HepG2 (cell line): ENCODE results near the gene TUBB4B. TPM values are rescaled to one million over a fixed set of nuclear protein-coding genes. Genes with fewer than 3 reads are reported as not detected.

Source experiments
- ASH2L ChIP-seq: fragments of 300-600, 200-600 bp; sonication (generic); IDR thresholded peaks from 2 replicates; pipeline ENCODE4 v1.7.0; 2017; ENCODE audit warnings: low read depth, mild to moderate bottlenecking, moderate library complexity, mixed read lengths, low read length; ENCODE audit not compliant: insufficient read length
- FOXA3 ChIP-seq: IDR thresholded peaks from 2 replicates; pipeline ENCODE4 v1.6.1; 2016; ENCODE audit warnings: missing genetic modification reagents, missing compliant biosample characterization
- GATAD1 ChIP-seq: IDR thresholded peaks from 2 replicates; pipeline ENCODE4 v1.6.1; 2016; ENCODE audit warnings: missing genetic modification reagents, missing compliant biosample characterization
- KAT8 ChIP-seq: IDR thresholded peaks from 2 replicates; pipeline ENCODE4 v1.6.1; 2016; ENCODE audit warnings: missing genetic modification reagents, missing compliant biosample characterization
- REL ChIP-seq: sonication (generic); formaldehyde crosslinking; conservative IDR thresholded peaks from 2 replicates; pipeline ENCODE4 v1.8.0; 2022; ENCODE audit warnings: mild to moderate bottlenecking, missing genetic modification reagents, moderate library complexity
- RELA ChIP-seq: sonication (generic); formaldehyde crosslinking; IDR thresholded peaks from 2 replicates; pipeline ENCODE4 v1.4.0; 2020; ENCODE audit warnings: missing genetic modification reagents
- ZBTB7A ChIP-seq: sonication (generic); formaldehyde crosslinking; IDR thresholded peaks from 2 replicates; pipeline ENCODE4 v1.8.0; 2022; ENCODE audit warnings: mild to moderate bottlenecking, missing genetic modification reagents
- ZBTB8A ChIP-seq: sonication (generic); formaldehyde crosslinking; IDR thresholded peaks from 2 replicates; pipeline ENCODE4 v1.4.0; 2020; ENCODE audit warnings: mild to moderate bottlenecking, low read depth, missing genetic modification reagents, borderline replicate concordance
- polyA plus RNA-seq, 8 experiments: library from polyadenylated mRNA; depleted of rRNA in 3 of 8; stranded (reverse) in 7 of 8; unstranded in 1 of 8; fragments of >200 nt; fragmentation: Illumina TruSeq in 4 of 8; extraction: Trizol in 4 of 8; gene quantifications; 2 replicates each; pipeline versions ENCODE4 v1.2.1 to v1.2.3, GENCODE V29; 2011 to 2016; ENCODE audit warnings: low read depth in 4 of 8, missing spikeins in 1 of 8, mixed read lengths in 1 of 8; ENCODE audit not compliant: insufficient read depth in 1 of 8
- total RNA-seq, 5 experiments: library from RNA; depleted of rRNA; stranded (reverse); fragments of >200 nt; fragmentation: Illumina TruSeq; extraction: Trizol; gene quantifications; 2 replicates each; pipeline ENCODE4 v1.2.3, GENCODE V29; 2016; ENCODE audit warnings: low read depth in 1 of 5
- TF ChIP-seq, protein P1 (sequence below): sonication (generic); formaldehyde crosslinking; IDR thresholded peaks from 2 replicates; pipeline ENCODE4 v1.9.0; 2022; ENCODE audit warnings: missing genetic modification reagents, mild to moderate bottlenecking, borderline replicate concordance
- TF ChIP-seq, protein P2 (sequence below): sonication (generic); formaldehyde crosslinking; IDR thresholded peaks from 2 replicates; pipeline ENCODE4 v1.8.1; 2022; ENCODE audit warnings: low read depth, mild to moderate bottlenecking, missing genetic modification reagents
- TF ChIP-seq, protein P3 (sequence below): sonication (generic); formaldehyde crosslinking; IDR thresholded peaks from 2 replicates; pipeline ENCODE4 v1.5.0; 2020; ENCODE audit warnings: missing genetic modification reagents

Gene TUBB4B
- total and polyA plus RNA-seq, 2 of the 13 experiments (the other 11 are each of a cell fraction or from before 2014, with no cell fraction given): 182 to 412 TPM

DNA sequence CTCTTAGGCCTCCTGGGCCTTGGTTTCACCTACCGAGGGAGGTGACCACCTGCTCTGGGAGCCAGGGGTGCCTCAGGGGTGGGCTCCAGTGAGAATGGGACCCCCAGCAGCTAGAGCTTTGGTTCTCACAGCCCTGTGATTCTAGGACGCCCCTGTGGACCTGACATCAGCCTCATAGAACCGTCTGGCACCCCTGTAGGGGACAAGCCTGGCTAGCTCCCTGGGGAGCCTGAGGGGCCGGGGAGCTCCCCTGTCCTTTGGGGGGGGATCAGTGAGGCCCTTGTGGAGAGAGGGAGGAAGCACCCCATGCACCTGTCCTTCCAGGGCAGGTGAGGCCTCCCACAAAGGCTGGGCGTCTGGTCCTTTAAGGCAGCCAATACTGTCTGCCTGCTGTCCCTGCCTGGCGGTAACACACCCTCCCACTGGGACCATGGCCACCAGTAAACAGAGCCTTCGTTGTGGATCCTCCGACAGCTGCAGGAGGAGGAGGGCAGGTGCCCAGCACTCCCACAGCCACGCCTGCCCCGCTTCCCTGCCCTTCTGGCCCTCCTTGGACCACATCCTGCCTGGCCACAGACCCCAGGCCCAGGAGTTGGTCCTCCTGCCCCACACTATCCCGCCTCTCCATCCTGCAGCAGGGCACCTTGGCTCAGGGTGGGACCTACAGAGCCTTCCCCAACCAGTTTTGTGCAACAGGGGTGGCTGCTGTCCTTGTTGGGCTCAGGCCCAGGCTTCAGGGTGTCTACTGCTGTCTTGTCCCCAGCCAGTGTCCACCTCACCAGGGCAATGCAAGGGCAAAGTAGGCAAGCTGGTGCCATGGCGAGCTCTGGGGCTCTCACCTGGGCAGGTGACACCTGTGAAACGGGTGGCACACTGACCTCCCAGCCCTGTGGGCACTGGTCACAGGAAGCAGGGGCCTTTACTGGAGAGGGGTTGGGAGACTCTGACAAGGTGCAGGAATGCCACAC is 3.0 kb upstream of the TUBB4B start (continued):
- TF ChIP-seq, protein P1, sequence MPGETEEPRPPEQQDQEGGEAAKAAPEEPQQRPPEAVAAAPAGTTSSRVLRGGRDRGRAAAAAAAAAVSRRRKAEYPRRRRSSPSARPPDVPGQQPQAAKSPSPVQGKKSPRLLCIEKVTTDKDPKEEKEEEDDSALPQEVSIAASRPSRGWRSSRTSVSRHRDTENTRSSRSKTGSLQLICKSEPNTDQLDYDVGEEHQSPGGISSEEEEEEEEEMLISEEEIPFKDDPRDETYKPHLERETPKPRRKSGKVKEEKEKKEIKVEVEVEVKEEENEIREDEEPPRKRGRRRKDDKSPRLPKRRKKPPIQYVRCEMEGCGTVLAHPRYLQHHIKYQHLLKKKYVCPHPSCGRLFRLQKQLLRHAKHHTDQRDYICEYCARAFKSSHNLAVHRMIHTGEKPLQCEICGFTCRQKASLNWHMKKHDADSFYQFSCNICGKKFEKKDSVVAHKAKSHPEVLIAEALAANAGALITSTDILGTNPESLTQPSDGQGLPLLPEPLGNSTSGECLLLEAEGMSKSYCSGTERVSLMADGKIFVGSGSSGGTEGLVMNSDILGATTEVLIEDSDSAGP: peak; percentile 96
- TF ChIP-seq FOXA3: no peak
- 0 out of 2 replicates have a peak, but pooled peaks have one; percentile 11 for TF ChIP-seq KAT8 (CRISPR knock-in tag)
- TF ChIP-seq, protein P2, sequence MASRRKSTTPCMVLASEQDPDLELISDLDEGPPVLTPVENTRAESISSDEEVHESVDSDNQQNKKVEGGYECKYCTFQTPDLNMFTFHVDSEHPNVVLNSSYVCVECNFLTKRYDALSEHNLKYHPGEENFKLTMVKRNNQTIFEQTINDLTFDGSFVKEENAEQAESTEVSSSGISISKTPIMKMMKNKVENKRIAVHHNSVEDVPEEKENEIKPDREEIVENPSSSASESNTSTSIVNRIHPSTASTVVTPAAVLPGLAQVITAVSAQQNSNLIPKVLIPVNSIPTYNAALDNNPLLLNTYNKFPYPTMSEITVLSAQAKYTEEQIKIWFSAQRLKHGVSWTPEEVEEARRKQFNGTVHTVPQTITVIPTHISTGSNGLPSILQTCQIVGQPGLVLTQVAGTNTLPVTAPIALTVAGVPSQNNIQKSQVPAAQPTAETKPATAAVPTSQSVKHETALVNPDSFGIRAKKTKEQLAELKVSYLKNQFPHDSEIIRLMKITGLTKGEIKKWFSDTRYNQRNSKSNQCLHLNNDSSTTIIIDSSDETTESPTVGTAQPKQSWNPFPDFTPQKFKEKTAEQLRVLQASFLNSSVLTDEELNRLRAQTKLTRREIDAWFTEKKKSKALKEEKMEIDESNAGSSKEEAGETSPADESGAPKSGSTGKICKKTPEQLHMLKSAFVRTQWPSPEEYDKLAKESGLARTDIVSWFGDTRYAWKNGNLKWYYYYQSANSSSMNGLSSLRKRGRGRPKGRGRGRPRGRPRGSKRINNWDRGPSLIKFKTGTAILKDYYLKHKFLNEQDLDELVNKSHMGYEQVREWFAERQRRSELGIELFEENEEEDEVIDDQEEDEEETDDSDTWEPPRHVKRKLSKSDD: no peak
- TF ChIP-seq GATAD1 (CRISPR knock-in tag): 0 out of 2 replicates have a peak, but pooled peaks have one; percentile 27
- TF ChIP-seq ZBTB8A (CRISPR knock-in tag): no peak
- TF ChIP-seq, protein P3, sequence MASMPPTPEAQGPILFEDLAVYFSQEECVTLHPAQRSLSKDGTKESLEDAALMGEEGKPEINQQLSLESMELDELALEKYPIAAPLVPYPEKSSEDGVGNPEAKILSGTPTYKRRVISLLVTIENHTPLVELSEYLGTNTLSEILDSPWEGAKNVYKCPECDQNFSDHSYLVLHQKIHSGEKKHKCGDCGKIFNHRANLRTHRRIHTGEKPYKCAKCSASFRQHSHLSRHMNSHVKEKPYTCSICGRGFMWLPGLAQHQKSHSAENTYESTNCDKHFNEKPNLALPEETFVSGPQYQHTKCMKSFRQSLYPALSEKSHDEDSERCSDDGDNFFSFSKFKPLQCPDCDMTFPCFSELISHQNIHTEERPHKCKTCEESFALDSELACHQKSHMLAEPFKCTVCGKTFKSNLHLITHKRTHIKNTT (CRISPR knock-in tag): no peak
- TF ChIP-seq REL: no peak
- TF ChIP-seq ASH2L: no peak
- TF ChIP-seq RELA (CRISPR knock-in tag): no peak
- no peak for TF ChIP-seq ZBTB7A (CRISPR knock-in tag)
